HG03060 (cell line): ENCODE measurements around the gene CD81.

Source experiments
- ATAC-seq: cut with Tn5 transposase; IDR thresholded peaks from one replicate; pipeline ENCODE4 v1.9.1; 2021; ENCODE audit warnings: low read depth, moderate number of reproducible peaks; ENCODE audit not compliant: unreplicated experiment

The CD81 gene

DNA sequence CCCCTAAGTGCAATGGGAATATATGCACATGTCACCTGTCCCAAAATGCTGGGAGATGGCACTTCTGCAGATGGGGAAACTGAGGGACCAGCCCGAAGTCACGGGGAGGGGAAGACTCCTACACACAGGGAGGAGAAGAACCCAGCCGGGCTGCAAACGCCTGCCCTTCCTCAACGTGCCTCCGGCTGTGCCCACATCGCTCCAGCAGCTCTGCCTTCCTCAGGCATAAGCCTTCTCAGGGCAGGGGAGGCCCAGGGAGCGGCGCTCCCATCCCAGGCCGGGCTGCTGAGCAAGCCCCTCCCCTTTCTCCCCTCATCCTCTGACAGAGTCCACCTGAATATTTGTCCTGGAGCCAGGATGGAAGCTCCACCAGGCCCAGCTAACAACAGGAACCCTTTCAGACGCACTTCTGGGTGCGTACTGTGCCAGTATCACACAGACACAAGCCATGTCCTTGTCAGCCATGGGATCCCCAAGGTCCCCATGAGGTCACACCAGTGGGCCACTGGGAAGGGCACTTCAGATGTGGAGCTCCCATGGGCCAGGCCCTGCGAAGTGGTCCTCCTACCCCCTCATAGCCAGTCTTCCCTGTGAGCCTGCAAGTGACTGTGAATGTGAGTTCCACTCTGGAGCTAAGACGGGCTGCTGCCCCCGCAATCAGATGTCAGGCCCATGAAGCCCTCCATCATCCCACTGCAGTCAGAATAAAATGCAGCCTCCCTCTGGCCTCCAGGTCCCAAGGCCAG, 2.5 kb upstream of the CD81 start:
- ATAC-seq = no peak

DNA sequence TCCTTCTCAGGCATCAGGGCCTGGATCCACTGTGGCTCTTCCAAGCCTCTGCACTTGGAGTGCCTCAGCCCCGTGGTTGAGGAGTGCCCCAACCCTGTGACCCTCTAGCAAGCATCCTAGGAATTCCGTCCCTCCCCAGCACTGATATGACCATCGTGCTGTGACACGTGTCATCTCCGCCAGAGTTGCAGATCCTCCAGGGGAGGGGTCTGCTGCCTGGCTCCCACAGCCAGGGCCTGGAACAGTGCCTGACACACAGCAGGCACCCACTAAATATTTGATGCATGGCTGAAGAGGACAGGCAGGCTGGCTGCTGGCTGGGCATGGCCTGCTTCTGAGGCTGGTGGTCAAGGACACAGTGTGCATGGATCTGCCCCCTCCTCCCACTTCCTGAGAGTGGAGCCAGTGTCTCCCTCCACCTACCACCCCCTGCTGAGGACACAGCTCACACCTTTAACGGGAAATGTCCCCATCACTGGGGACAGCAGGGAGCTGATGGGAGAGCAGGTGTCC, 1.7 kb upstream of the CD81 start:
- ATAC-seq = no peak

DNA sequence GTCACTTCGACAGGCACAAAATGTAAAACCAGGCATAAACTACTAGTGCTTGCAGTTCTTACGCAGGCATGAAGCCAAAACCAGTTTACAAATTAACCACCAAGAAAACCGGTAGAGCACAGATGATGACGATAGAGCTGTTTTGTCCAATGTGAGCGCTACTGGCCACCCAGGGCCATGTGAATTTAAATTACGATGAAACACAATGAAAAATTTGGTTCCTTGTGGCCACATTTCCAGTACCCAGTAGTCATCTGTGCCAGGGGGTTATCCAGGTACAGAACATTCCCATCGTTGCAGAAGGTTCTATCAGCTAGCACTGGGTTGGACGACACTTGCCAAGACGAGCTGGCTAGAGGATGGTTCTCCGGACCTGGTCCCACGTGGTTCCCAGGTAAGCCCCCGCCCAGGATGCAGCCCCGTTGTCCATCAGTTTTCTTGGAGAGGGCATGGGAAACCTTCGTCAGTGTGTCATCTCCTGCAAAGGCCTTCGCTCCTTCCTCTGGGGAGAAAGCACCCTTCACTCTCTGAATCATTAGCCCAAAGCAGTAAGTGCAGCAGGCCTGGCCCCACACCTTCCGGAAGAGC, 1.1 kb upstream of the CD81 start:
- no peak for ATAC-seq

DNA sequence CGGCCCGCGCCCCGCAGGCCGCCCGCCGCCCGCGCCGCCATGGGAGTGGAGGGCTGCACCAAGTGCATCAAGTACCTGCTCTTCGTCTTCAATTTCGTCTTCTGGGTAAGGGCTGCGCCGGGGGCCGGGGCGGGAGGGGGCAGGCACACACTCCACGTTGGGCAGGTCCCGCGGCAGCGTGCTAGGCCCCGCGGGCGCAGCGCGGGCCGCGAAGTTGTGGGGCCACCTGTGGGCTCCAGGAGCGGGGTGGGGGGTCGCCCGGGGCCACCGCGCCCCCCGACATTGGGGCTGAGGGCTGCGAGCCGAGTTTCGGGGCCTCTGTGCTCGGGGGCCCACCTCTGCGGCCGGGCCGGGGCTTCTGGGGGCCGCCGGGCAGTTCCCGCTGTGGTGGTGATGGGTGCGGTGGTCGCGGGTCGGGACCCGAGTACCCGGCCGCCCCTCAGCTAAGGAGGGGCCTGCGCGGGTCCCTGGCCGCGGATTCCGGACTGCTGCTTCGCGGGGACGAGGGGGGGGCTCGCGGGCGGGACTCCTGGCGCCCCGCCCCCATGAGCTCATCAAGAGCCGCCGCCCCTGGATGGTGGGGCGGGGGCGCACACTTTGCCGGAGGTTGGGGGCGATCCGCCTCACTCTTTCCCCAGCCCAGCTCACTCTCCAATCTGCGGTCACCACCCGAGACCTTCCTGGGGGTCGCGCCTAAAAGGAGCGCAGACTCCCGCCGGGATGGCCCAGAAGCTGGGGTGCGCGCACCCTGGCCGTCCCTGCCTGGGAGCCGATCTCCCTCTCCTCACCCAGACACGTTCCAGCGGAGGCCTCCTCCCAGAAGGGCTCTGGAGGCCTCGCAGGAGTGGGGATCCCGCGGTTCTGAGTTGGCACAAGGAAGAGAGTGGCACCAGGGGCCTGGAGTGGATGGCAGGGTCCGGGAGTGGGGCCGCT, 667 bp downstream of the CD81 start:
- ATAC-seq = no peak

DNA sequence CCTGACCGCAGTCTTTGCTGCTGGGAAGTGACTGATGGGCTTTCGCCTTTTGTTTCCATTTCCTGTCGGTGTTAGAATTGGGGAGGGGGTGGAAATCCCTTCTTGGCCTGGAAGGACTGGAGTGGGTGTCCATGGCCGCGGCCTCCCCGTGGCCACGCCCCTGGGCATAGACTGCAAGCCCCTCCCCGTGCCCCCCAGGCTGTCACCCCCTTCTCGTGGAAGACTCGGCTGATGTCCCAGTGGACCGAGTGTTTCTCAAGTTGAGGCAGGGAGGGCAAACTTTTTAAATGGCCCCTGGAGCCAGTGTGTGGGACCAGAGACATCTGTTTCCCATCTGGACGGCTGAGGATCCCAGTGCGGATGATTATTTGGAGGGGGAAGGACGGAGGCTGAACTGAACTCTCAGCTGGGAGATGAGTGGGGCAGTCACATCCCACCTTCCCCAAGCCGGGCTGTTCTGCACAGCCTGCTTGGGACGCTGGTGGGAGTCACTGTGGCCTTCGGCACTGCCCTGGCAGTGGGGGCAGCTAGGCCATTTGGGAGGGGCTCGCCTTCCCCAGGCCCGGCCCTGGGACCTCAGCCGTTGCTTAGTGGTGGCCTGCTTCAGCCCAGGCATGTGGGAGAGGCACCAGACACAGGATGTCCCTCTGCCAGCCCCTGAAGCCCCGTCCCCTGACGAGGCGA, 1.6 kb downstream of the CD81 start:
- ATAC-seq = no peak

DNA sequence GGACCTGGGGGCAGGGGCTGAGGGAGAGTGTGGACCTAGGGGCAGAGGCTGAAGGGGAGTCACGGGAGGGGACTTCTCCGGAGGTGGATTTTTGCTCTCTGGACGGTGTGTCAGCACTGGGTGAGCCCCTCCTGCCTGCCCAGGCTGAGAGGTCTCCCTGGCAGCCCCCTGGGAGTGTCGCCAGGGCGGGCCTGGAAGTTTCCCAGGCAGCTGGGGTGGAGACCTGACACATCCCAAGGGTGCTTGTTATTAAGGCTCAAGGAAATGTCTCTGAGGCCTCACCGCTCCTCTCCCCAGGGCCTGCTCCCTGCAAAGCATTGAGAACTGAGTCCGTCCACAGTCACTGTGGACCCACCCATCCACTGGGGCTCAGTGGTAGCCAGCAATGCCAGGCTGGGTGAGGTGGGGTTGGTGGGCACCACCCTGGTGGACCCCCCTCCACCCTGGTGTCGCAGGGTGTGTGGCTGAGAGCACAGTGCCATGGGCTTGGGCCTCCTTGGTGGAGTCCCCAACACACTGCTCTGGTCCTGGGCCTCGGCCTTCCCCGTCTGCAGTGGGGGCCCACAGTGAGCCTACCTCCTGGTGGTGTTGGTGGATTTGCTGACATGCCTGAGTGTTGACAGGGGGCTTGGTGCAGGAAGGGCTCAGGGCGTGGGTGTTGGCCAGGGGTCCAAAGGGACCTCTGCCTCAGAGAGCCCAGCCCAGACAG, 2.5 kb downstream of the CD81 start:
- ATAC-seq = no peak

DNA sequence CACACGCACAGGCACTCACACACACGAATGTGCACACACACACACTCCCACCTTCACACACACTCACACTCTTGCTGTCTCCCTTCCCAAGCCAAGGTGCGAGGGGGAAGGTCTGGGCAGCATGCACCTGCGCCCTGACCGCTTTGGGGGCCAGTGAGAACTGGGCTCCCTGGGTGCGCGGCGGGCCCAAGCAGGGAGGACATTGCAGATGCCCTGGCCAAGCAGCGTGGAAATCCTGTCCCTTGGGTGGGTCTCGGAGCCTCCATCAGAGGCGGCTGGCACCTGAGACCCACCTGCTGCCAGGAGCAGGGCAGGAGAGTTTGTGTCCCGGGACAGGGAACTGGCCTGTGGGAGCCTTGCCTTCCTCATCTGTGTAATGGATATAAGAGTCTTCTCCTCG, 3.3 kb downstream of the CD81 start:
- ATAC-seq = no peak

DNA sequence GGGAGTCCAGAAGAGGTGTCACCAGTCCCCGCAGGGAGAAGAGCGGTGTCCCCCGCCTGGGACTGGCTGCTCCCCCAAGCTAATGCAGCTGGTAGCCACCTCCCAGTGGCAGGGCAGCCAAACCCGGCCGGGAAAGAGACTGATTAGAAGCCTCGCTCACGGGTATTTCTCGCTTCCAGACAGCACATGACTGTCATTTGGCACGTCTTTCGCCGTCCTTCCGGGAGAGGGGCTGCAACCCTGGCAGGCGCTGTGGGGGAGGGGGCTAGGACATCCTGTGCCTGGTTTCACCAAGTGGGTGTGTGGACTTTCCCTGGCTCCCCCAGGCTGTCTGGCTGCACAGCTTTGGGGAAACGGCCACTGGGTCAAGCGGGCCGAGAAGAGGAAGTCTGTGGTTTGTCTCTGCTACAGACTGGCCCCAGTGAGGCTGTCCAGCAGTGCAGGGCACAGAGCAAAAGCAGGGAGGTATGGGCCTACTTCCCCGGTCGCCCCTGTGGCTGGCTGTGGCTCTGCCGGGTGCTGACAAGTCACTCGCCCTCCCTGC, 3.8 kb downstream of the CD81 start:
- no peak for ATAC-seq

DNA sequence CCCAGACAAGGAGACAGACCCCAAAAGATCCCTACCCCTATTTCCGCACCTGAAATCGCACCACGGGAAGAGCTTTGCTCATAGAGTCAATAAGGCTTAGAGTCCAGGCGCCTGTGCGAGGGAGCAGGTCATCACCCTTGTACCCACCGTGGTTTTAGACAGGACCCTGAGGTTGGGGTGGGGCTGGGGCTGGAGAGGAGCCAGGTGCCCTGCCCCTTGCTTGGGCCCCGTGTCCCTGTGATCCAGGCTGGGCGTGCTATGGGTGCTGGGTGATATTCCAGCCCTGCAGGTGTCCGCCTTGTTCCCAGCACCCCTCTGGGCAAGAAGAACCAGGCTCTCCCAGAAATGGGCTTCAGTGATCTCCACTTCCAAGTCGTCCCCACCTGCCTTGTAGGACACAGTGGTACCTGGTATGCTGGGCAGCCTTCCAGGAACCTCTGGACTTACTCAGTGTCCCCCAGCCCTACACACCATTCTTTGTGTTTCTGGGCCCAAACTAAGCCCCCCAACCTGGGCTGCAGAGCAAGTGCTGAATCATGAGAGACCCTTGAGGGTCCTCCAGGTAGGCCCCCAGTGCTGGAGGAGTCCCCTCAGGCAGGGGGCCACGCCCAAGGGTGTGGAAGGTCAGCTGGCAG, 4.5 kb downstream of the CD81 start:
- no peak for ATAC-seq

DNA sequence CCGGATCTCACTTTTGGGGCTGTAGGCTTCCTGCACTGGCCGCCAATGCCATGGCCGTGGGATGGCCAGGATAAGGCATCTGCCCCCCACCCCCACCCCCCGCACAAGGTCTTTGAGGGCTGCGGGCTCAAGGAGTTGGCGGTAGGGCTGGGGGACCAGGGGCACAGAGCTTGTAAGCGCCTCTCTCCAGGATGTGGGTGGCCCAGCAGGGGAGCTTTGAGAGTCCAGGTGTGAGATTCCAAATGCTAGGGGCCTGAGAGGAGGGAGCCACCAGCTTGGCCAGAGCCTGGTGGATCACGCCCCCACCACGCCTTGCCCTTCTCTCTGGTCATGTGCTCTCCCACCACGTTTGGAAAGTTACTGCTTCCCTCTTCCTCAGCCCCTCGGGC, 5.0 kb downstream of the CD81 start:
- no peak for ATAC-seq

DNA sequence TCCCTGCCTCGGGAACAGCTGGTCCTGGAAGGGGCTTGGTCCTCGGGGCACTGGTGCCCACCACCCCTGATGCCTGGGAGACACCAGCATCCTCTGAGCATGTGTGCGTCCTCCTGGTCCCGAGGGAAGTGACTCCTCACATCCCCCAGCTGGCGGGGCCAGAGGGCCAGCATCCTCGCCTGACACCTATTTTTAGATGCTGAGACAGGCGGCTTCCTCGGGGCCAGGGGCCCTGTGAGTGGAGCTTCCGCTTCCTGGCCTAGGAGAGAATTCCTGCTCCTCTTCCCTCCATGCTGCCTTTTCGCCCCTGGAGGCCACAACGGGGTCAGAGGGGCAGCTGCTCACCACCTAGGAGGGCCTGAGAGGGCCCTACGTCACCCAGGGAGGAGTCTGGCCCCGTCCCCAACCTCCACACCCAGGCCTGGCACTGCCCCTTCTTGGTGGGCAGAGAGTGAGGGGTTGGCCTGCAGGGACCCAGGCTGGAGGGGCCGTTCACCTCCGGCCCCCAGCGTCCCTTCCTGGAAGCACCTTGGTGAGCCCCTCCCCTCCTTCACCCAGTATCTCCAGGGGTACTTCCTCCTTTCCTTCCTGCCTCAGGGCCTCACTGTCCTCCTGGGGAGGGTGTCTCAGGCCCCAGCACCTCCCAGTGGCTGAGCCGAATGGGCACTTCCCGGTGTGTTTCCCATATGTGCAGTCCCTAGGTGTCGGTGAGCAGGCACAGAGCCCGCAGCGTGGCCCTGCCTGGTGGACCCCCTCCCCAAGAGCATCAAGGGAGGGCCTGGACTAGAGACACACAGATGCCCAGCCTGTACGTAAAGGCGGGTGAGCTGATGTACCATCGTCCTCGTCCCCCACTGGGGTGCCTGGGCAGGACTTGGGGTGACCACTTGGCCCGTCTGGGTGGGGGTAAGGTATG, 6.1 kb downstream of the CD81 start:
- no peak for ATAC-seq

DNA sequence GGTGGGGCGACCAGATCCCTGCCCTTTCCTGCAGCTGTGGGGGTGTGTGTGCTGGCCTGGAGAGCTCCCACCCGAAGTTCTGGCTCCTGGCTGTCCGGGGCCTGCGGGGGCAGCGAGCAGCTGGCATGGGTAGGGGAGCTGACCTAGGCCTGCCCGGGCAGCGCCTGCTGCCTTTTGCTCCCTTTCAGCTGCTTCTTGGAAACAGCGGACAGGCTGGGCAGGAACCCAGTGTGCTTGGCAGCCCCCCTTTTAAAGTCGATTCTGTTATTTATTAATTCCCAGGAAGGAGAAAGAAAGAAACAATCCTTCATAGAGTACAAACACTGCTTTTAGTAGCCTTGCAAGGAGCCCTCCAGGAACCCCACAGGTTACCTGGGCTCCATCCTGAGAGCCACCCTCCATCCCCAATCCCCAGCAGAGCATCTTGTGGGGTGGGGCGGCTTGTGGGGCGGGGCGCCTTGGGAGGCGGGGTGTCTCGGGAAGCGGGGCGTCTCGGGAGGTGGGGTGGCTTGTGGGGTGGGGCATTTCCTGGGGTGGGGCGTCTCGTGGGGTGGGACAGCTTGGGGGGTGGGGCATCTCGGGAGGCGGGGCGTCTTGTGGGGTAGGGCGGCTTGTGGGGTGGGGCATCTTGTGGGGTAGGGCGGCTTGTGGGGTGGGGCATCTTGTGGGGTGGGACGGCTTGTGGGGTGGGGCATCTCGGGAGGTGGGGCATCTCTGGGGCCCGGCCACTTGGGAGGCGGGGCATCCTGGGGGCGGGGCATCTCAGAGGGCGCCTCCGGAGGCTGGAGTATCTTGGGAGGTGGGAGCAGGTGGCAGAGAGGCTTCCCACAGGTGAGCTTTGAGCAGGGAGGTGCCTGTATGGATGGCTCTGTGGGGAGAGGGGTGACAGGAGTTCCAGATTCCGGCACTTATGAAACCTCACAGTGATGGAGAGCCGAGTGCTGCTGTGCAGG, 7.0 kb downstream of the CD81 start:
- ATAC-seq = no peak

DNA sequence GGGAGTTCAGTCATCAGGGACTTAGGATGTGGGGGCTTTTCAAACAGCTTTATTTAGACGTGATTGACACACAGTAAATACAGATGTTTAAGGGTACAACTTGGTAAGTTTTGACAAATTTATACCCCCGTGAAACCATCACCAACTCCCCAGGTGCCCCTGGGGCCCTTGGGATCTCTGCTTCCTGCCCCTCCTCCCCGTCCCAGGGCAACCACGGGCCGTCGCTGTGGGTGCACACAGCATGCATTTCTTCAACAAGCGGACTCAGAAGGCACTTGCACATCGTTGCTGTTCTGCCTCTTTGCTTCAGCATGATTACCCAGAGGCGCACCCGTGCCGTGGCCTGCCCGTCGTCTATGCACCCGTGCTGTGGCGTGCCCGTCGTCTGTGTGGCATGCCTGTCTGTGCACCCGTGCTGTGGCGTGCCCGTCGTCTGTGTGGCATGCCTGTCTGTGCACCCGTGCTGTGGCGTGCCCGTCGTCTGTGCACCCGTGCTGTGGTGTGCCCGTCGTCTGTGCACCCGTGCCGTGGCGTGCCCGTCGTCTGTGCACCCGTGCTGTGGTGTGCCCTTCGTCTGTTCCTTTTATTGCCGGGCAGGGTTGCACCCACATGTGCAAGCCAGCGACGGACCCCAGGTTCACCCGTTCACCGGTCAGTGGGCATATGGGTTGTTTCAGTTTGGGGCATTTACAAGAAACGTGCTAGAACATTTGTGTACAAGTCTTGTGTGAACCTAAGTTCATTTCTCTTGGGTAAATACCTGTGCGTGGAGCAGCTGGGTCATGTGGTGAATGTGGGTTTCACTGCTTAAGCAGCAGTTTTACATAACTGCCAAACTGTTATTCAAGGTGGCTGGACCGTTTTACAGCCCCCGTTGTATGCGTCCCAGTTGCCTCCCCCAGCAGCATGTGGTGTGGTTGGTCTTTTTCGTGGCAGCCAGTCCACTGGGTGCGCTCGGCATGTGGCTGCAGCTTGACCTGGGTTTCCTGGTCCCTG, 8.3 kb downstream of the CD81 start:
- ATAC-seq = no peak

DNA sequence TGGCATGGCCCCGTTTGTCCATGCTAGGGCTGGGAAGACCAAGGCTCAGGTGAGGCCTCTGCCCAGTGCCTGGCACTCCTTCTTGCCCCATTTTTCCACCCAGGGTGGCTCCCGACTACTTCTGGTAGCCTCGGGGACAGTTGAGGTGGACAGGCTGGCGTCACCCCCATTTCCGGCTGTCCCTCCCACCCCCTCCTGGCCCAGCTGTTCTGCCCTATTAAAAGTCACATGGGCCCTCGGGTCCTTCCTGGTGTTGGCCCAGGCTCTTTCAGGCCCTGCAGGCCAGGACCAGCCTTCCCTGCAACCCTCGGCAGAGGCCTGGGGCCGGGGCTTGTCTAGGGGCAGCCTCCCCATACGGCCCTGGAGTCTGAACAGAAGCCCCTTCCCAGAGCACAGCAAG, 9.5 kb downstream of the CD81 start:
- no peak for ATAC-seq

DNA sequence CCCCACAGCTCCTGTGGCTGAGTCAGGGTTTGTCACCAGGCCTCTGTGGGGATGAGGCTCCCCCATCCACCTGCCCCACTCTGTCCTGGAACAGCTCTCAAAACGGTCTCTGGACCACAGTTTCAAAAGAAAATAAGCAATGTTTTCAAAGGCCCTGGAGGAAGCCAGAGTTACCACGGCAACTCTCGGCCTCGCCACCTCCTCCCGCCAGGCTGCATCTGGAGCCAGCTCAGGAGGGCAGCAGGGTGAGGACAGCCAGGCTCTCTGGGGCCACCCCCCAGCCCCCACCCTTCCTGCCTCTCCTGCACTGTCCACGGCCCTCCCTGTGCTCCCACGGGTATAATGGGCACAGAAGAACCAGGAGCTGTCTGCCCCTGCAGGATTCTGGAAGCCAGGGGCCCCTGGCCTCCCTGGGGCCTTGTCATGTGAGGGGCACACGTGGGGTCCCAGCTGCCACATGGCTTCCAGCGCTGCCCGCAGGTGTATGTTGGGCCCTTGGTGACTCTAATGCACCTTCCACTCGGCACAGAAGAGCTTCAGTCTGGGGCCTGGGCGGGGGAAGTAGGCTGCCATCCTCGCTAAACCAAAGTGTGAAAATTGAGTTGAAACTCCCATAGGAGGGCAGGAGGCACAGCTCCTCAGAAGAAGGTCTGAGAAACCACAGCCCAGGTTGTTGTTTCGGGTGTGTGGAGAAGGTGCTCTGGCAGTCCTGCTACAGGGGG, 10.3 kb downstream of the CD81 start:
- no peak for ATAC-seq
